GM18517 (cell line): ENCODE data around the gene PSMD2.
A peak's percentile ranks its signal among the peaks of the same experiment; 100 is the strongest.

ENCODE experiments used
- ATAC-seq: cut with Tn5 transposase; IDR thresholded peaks from one replicate; pipeline ENCODE4 v1.9.1; 2021; ENCODE audit warnings: mild to moderate bottlenecking, moderate library complexity; ENCODE audit not compliant: unreplicated experiment

The PSMD2 gene

GRCh38 chr3:184277366-184277765, 21.7 kb upstream of the PSMD2 start:
- no peak for ATAC-seq

- ATAC-seq, result no peak
These were observed 16.1 kb upstream of the PSMD2 start for GRCh38 chr3:184282941-184283340.

DNA sequence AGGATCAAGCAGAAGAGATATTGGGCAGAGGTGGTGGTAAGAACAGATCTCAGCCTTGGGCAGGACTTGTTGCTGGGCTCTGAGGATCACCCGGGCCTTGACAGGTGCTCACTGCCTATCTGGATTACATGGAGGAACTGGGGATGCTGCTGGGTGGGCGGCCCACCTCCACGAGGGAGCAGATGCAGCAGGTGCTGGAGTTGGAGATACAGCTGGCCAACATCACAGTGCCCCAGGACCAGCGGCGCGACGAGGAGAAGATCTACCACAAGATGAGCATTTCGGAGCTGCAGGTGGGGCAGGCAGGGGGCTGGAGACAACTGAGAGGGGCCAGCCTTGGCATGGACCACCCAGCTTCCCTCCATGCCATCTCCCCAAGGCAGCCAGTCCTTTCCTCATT, 15.4 kb upstream of the PSMD2 start:
- ATAC-seq, result no peak

GRCh38 chr3:184284696-184285095, 14.3 kb upstream of the PSMD2 start:
- ATAC-seq, result no peak

- ATAC-seq, result no peak
These were observed 9.6 kb upstream of the PSMD2 start for GRCh38 chr3:184289426-184289938.

DNA sequence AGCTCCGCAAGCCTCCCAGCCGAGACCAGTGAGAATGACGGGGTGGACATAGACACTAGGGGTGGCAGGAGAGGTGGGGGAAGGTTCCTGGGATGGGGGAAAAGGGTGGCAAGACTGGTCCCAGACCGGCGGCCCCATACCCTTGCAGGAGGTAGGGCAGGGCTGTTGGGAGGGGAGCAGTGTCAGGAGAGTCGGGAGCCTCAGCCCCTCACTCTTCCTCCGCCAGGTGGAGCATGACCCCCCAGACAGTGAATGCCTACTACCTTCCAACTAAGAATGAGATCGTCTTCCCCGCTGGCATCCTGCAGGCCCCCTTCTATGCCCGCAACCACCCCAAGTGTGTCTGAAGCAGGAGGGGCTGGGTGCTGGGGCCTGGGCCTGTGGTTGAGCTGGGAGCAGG, 8.7 kb upstream of the PSMD2 start:
- no peak for ATAC-seq

- ATAC-seq, result no peak
These were observed 7.8 kb upstream of the PSMD2 start for GRCh38 chr3:184291044-184291737.

DNA sequence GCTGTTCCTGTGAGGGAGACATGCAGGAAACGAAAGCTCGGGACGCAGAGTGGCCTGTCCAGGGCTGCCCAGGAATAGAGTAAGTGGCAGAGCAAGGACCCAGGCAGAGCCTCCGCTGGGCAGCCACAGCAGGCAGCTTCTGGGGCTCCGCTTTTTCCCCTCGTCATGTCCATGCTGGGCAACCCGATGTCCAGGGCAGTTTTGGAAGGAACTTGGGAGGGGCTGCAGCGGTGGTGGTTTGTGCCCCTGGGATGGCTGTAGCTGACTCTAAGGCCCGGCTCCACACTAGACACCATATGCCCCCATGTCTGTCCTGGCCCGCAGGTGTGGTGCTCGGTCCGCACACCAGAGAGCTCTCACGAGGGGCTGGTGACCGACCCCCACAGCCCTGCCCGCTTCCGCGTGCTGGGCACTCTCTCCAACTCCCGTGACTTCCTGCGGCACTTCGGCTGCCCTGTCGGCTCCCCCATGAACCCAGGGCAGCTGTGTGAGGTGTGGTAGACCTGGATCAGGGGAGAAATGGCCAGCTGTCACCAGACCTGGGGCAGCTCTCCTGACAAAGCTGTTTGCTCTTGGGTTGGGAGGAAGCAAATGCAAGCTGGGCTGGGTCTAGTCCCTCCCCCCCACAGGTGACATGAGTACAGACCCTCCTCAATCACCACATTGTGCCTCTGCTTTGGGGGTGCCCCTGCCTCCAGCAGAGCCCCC, 7.1 kb upstream of the PSMD2 start:
- ATAC-seq, result no peak

GRCh38 chr3:184295771-184296170, 3.3 kb upstream of the PSMD2 start:
- no peak for ATAC-seq

- no peak for ATAC-seq
These were observed 2.4 kb upstream of the PSMD2 start for GRCh38 chr3:184296616-184297015.

DNA sequence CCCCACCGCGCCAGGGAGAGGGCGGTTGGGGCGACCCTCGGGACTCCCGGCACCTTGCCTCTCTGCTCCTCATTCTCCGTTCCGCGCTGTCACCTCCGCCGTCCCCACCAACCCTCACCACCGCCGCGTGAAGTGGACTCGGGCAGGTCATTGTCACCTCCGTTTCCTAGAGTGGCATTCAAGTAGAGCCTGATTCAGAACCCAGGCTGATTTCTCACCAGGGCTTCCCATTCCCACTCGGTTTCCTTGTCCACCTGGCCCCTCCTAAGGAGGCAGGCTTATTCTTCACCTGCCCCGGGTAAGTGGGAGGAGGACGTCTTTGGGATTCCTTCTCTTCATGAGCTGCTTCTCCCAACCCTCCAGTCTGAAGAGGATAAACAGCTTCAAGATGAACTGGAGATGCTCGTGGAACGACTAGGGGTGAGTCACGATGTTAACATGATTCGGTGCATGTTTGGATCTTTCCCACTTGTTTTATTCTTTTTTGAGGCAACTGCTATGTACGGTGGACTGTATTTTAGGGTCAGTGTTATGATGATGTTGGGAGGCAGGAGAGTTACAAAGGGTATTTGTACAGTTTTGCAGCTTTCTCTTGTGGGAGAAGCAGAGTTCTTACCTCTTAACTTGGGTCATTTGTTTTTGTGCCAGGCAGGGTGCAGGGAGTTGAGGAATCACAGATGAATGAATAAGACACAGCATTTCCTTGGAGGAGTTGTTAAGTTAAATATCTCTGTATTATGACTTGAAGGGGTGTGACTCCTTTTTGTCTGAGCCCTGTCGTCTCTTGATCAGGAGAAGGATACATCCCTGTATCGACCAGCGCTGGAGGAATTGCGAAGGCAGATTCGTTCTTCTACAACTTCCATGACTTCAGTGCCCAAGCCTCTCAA, 692 bp downstream of the PSMD2 start:
- no peak for ATAC-seq

GRCh38 chr3:184300378-184300720, 1.3 kb downstream of the PSMD2 start:
- no peak for ATAC-seq

- no peak for ATAC-seq
These were observed 6.5 kb downstream of the PSMD2 start for GRCh38 chr3:184305577-184305976.

- ATAC-seq, result no peak
These were observed 7.4 kb downstream of the PSMD2 start for GRCh38 chr3:184306341-184306972.

- ATAC-seq, result no peak
These were observed 8.9 kb downstream of the PSMD2 start for GRCh38 chr3:184307915-184308314.

- ATAC-seq, result no peak
These were observed 9.7 kb downstream of the PSMD2 start for GRCh38 chr3:184308744-184309143.

DNA sequence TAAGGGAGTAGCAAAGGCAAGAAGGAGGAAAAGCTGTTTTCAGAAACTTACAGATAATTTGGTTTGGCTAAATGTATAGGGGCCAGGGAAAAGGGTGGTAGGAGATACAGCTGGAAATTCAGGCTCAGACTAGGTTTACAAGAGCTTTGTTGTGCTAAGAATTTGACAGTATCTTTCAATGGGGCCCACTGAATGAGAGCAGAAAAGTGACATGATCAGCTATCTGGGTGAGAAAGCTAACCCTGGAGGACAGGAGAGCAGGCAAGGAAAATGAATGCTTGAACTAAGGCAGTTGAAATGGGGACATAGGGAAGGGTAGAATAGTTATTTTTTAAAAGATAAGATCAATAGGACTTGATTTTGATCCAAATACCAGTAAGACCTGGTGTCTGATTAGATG, 12.6 kb downstream of the PSMD2 start:
- ATAC-seq, result no peak

- ATAC-seq, result peak; percentile 84
These were observed 15.3 kb downstream of the PSMD2 start, which contains the start of gene EIF4G1 for GRCh38 chr3:184314363-184314699. TSS of gene EIF4G1 (plus strand) at chr3:184314606. CDS start at chr3:184315797, 1,191 bp downstream.

DNA sequence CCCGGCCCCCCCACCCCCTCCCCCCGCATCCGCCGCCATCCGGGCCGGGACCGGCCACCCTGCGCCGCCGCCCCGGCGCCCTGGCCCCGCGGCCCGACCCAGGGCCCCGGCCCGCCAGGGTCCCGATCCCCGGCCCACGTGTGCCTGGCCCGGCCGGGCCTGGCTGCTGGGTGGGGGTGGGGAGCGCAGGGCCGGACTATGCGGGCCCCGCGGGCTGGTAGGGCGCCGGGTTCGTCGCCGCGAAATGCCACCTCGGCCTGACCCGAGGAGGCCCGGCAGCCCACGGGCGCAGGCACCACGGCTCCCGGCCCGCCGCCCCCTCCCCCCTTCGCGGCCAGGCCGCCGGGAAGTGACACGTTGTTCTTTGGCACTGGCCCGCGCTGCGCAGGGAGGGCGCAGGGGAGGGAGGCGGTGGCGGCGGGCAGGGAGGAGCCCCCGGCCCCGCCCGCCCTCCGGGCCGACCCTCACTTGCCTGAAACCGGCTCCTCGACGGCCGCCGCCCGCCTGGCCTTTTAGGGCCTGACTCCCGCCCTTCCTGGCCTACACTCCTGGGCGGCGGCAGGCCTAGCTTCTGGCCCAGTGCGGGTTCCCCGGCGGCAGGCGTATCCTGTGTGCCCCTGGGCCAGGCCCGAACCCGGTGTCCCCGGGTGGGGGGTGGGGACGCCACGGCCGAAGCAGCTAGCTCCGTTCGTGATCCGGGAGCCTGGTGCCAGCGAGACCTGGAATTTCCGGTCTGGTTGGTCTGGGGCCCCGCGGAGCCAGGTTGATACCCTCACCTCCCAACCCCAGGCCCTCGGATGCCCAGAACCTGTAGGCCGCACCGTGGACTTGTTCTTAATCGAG, 15.9 kb downstream of the PSMD2 start:
- peak; percentile 30 for ATAC-seq

DNA sequence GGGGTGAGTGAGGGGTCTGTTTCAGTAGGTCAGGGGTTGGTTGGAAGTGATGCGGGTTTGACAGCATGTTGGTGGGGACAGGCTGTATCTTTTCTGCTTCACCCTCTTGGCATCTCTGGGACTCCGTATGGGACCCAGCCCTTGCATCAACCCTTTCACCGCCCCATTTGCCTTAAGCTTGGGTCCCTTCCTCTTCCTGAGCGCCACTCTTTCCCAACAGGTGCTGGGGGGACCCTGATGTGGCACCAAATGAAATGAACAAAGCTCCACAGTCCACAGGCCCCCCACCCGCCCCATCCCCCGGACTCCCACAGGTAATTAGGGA, 16.5 kb downstream of the PSMD2 start:
- ATAC-seq, result peak; percentile 3
